Measurements from ENCODE around the gene S100A7A.

Gene S100A7A

DNA sequence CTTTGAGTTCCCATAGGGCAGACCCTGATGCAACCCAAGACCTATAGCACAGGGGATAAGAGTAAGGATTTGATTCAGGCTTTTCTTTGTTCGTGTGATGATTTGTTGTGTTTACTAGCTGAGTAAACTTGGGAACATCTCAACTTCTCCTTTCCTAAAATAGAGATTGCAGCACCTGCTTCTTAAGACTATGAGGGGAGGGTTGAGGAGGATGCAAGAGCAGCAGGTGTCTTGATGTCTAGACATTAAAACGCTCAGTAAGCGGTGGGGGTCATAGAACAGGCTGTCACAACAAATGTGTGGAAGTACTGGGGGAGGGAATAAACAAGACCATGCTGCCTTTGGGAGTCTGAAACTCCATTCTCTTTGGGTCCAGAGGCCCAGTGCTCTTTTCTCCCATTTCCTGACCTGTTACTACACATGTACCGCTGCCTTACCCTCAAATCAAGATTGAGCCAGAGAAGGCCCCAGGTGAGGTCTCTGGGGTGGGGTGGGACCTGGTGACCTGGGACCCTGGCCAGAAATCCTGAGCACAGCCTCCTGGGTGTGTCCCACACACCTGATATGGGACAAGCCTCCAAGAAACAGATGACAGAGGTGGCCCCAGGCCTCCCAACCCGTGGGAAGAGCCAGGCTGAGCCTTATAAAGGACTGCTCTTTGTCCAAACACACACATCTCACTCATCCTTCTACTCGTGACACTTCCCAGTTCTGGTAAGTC lies at the start of gene S100A7A:
Gene S100A7A (plus strand): TSS at position 671 of the 721 bp plus-strand sequence. CDS start 1,563 bp downstream, outside the sequence.
- no peaks in the 10 kb centered on the region for H3K36me3 Mint-ChIP-seq
- H3K4me3 Mint-ChIP-seq: no peak within 1 kb of the TSS
- no peaks in the 10 kb centered on the region for H3K9me3 Mint-ChIP-seq
- no peaks in the 10 kb centered on the region for H3K4me1 Mint-ChIP-seq
- no peak within 1 kb of the TSS for H3K27ac Mint-ChIP-seq
- H3K27me3 Mint-ChIP-seq: peaks cover 20% of the 10 kb centered on the region

DNA sequence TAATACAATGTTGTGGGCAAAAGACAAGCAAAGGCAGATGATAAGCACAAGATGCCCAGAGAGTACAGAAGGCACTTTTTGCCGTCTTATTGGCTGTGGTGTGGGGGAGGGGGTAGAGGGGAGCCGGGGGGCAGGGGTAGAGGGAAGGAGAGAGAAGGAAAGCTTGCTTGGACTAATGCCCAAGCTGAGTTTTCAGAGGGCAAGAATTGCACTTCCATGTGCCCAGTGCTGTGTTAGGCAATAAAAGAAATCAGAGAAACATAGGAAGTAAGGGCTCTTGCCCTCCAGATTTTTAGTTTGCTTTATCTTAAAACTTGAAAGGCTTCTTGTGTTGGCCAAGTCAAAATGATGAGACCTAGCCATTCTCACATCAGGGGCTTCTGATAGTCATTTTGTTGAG lies 49.2 kb upstream of the S100A7A start:
- H3K36me3 Mint-ChIP-seq: no peaks in the 10 kb centered on the region
- no peaks in the 10 kb centered on the region for H3K9me3 Mint-ChIP-seq
- peaks cover 2% of the 10 kb centered on the region for H3K27me3 Mint-ChIP-seq
- H3K27ac Mint-ChIP-seq: no peak overlapping the region
- no peak overlapping the region for H3K4me3 Mint-ChIP-seq
- H3K4me1 Mint-ChIP-seq: no peaks in the 10 kb centered on the region

DNA sequence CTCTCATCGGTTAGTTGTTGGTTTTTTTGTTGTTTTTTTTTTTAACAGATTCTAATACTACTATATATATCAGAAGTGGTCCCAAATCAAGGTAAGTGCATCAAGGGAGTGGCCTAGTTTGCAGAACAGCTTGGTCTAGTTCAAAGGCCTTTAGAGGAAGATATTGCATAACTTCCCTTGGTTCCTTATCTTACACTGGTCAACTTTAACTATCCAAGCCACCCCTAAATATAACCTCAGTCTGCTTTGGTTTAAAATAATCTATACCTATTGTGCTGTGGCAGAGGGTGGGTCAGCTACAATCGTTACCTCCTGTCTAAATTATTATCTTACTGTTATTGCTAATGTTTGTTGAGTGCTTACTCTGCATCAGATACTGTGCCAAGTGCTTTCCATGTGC lies 47.8 kb upstream of the S100A7A start:
- H3K9me3 Mint-ChIP-seq: no peaks in the 10 kb centered on the region
- no peaks in the 10 kb centered on the region for H3K4me1 Mint-ChIP-seq
- H3K36me3 Mint-ChIP-seq: no peaks in the 10 kb centered on the region
- peaks cover 5% of the 10 kb centered on the region for H3K27me3 Mint-ChIP-seq
- H3K4me3 Mint-ChIP-seq: no peak overlapping the region
- no peak overlapping the region for H3K27ac Mint-ChIP-seq

DNA sequence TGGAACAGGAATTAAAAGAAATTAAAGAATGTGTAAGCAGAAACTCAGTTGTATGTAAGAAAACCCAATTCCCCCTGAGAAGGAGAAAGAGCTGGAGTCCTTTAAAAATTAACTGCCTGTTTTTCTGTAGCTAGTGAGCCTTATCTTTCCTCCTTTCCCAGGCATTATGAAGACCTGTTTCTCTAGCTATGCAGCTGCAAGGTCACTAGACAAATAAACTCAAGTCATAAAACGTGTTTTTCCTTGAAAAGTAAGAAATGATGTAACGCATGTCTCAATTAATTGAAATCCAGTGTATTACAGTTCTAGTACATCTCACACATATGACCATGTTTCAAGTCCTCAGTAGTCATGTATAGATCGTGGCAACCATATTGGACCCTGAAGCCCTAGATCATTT lies 46.2 kb upstream of the S100A7A start:
- Mint-ChIP-seq H3K4me3 (no peak overlapping the region), H3K27ac (no peak overlapping the region), H3K36me3 (no peaks in the 10 kb centered on the region), H3K27me3 (peaks cover 5% of the 10 kb centered on the region), H3K4me1 (no peaks in the 10 kb centered on the region), H3K9me3 (no peaks in the 10 kb centered on the region)

DNA sequence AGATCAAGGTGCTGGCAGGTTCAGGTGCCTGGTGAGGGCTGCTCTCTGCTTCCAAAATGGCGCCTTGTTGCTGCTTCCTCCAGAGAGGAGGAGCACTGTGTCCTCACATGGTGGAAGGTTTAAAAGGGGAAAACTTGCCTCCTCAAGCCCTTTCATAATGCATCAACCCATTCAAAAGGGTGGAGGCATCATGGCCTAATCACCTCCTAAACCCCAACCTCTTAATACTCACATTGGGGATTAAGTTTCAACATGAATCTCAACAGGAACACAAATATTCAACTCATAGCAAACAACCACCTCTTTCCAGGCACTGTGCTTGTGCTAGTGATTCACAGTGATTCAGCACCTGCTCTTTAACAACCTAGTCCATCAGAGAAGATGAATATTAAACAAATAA lies 45.1 kb upstream of the S100A7A start:
- no peak overlapping the region for H3K27ac Mint-ChIP-seq
- peaks cover 5% of the 10 kb centered on the region for H3K27me3 Mint-ChIP-seq
- no peaks in the 10 kb centered on the region for H3K36me3 Mint-ChIP-seq
- H3K4me3 Mint-ChIP-seq: no peak overlapping the region
- no peaks in the 10 kb centered on the region for H3K4me1 Mint-ChIP-seq
- H3K9me3 Mint-ChIP-seq: no peaks in the 10 kb centered on the region

DNA sequence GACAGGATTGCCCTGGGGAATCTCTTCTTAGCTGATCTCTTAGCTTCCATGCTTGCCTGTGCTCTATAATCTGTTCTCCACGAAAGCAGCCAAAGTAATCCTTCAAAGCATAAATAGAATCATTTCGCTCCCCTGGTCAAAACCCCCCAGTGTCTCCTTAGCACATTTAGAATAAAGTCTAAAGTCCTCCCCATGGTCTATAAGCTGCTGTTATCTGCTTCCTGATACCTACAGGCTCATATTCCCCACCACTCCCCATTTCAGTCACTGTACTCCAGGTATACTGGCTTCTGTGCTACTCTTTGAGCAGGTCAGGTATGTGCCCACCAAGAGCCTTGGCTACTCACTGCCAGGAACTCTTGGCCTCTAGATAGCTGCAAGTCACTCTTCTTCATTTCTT lies 43.7 kb upstream of the S100A7A start:
- no peak overlapping the region for H3K4me3 Mint-ChIP-seq
- H3K36me3 Mint-ChIP-seq: no peaks in the 10 kb centered on the region
- no peak overlapping the region for H3K27ac Mint-ChIP-seq
- H3K9me3 Mint-ChIP-seq: no peaks in the 10 kb centered on the region
- H3K4me1 Mint-ChIP-seq: no peaks in the 10 kb centered on the region
- H3K27me3 Mint-ChIP-seq: peaks cover 12% of the 10 kb centered on the region

DNA sequence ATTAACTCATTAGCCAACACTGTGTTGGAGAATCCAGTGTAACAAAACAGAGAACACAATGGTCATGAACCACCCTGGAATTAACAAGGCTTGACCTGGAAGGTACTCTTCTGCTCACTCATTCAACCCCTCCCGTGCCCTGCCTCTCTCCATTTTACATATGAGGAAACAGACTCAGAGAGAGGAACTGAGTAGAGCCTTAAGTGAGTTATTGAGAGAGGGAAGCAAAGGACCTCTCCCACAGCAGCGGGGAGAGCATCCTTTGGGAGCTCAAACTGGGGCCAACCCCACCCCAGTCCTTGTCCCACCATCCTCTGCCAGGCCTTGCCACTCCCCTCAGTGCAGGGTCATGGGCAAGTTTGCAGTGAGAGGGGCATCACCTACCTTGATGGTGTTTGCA lies 42.2 kb upstream of the S100A7A start:
- Mint-ChIP-seq H3K36me3 (no peaks in the 10 kb centered on the region), H3K4me3 (no peak overlapping the region), H3K27me3 (peaks cover 17% of the 10 kb centered on the region), H3K27ac (no peak overlapping the region), H3K4me1 (no peaks in the 10 kb centered on the region), H3K9me3 (no peaks in the 10 kb centered on the region)

DNA sequence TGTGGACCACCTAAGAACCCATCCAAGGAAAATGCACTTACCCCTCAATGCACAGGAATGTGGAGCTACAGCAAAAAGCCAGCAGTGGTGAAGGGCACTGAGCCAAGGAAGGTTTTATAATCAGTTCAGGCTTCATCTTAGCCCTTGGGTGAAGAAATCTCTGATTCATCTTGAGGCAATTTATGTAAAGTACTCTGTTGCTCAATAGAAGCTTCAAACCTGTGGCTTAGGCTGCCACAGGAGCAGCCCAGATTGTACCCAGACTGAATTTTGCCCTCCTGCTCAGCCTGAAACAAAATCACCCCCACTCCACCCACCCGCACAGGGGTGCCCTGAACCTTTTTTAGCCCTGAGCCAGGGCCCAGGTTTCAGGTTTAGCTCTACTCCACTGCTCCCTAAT lies 40.8 kb upstream of the S100A7A start, which contains the start of gene S100A12:
Gene S100A12 (minus strand): TSS at position 111 of the 400 bp plus-strand sequence. CDS start 1,029 bp downstream, outside the sequence.
- H3K4me3 Mint-ChIP-seq: no peak within 1 kb of the TSS

DNA sequence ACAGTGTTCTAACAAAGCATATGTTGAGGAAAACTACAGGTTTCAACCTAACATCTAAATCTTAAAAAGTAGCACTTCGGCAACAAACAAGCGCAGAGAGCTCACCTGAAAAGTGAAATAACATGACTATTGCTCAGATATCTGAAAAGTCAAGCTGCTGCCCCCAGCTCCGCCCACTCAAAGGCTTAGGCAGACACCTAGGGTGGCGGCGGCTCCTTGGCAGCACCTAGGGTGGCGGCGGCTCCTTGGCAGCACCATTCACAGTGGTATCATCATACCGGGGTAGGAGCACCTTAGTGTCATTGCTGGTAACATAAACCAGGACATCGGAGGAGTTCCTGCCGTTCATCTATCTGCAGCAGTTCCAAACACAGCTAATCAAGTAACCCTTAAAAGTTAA lies 36.7 kb upstream of the S100A7A start:
- Mint-ChIP-seq H3K27me3 (peaks cover 27% of the 10 kb centered on the region), H3K36me3 (peaks cover 2% of the 10 kb centered on the region), H3K4me3 (no peak overlapping the region), H3K4me1 (no peaks in the 10 kb centered on the region), H3K9me3 (peaks cover 18% of the 10 kb centered on the region), H3K27ac (no peak overlapping the region)

More for the DNA sequence above, 40.8 kb upstream of the S100A7A start, which contains the start of gene S100A12:
- no peaks in the 10 kb centered on the region for H3K36me3 Mint-ChIP-seq
- no peak within 1 kb of the TSS for H3K27ac Mint-ChIP-seq
- no peaks in the 10 kb centered on the region for H3K9me3 Mint-ChIP-seq
- H3K4me1 Mint-ChIP-seq: no peaks in the 10 kb centered on the region
- H3K27me3 Mint-ChIP-seq: peaks cover 17% of the 10 kb centered on the region

DNA sequence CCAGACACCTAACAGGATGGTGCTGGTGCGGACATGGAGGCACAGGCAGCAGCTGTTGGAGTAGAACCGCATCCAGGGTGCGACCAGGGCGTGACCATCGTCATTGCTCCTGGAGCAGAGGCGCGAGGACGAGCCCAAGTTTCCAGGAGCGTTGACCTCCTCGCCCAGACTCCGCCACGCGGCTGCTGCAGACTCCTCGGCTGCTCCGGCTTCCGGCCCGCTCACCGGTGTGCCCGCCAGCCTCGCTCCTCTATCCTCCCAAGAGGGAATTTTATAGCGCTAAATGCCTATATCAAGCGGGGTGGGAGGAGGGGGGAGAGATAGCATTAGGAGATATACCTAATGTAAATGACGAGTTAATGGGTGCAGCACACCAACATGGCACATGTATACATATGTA lies 35.6 kb upstream of the S100A7A start:
- peaks cover 18% of the 10 kb centered on the region for H3K9me3 Mint-ChIP-seq
- H3K27me3 Mint-ChIP-seq: peaks cover 27% of the 10 kb centered on the region
- H3K4me3 Mint-ChIP-seq: no peak overlapping the region
- peaks cover 2% of the 10 kb centered on the region for H3K36me3 Mint-ChIP-seq
- H3K4me1 Mint-ChIP-seq: no peaks in the 10 kb centered on the region
- H3K27ac Mint-ChIP-seq: no peak overlapping the region

DNA sequence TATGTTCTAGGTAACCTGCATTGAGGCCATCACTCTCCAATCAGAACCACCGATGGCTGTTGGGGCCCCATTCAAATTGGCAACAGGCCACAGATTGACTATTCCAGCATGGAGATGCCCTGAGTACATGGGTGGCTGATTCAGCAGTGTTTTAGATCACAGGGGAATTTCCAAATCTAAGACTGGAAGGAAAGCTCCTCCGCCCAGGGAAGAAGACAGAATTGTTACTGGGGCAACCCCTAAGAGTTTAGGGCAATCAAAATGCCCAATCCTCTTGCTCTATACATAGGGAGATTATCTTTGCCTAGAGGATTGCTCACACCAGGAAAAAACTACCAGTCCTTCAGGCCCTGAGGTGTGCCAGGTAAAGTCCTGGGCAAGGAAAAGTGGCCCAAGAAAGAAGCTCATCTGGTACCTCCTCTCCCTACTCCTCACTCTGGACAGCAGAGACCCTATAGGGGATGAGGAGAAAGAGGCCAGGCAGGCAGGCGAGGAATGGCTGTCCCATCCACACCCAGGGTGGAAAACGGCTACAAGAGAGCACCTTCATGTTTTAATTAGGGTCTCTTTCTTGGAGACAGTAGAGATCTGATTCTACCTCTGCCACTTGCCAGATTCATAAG lies 31.3 kb upstream of the S100A7A start:
- Mint-ChIP-seq H3K9me3 (peaks cover 18% of the 10 kb centered on the region), H3K27me3 (peaks cover 15% of the 10 kb centered on the region), H3K36me3 (peaks cover 2% of the 10 kb centered on the region), H3K4me3 (no peak overlapping the region), H3K4me1 (no peaks in the 10 kb centered on the region), H3K27ac (no peak overlapping the region)

DNA sequence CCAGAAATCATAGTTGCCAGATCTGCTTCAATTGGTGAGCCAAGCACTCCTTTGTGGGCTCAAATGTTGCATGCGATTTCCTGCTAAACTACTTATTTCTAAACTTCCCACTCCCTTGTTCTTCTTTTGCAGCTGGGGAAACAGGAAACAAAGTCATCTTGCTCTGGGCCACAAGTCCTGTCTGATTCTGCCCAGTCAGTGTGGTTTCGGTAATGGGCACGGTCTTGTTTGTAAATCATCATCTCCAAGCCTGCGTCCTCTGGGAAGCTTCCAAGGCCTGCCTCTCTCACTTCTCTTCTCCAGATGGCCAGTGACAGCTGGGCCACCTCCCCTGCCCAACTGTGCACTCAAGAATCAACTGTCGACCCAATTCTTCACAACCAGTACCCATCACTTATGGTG lies 29.8 kb upstream of the S100A7A start:
- H3K4me3 Mint-ChIP-seq: no peak overlapping the region
- H3K9me3 Mint-ChIP-seq: peaks cover 12% of the 10 kb centered on the region
- no peaks in the 10 kb centered on the region for H3K36me3 Mint-ChIP-seq
- H3K27ac Mint-ChIP-seq: peak overlapping the region; percentile 41
- H3K27me3 Mint-ChIP-seq: peaks cover 11% of the 10 kb centered on the region
- no peaks in the 10 kb centered on the region for H3K4me1 Mint-ChIP-seq

DNA sequence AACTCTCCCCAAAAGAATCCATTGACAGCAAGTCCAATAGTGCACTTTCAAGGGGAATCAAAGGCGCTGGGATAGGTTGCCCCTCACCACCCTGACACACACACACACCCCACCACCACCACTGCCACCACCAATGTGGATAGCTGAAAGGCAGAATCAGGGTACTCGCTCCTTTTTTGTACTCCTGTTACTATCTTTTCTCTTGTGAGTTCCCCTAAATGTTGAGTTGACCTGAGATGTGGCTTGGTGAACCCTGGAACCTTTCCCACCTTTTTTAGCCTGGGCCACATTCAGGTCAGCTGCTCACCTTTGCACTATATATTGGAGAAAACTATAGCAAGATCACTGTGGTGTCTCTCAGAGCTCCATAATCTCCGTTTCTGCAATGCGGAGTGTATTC lies 29.3 kb upstream of the S100A7A start:
- H3K4me3 Mint-ChIP-seq: no peak overlapping the region
- H3K36me3 Mint-ChIP-seq: no peaks in the 10 kb centered on the region
- no peak overlapping the region for H3K27ac Mint-ChIP-seq
- H3K4me1 Mint-ChIP-seq: no peaks in the 10 kb centered on the region
- peaks cover 10% of the 10 kb centered on the region for H3K27me3 Mint-ChIP-seq
- peaks cover 8% of the 10 kb centered on the region for H3K9me3 Mint-ChIP-seq

DNA sequence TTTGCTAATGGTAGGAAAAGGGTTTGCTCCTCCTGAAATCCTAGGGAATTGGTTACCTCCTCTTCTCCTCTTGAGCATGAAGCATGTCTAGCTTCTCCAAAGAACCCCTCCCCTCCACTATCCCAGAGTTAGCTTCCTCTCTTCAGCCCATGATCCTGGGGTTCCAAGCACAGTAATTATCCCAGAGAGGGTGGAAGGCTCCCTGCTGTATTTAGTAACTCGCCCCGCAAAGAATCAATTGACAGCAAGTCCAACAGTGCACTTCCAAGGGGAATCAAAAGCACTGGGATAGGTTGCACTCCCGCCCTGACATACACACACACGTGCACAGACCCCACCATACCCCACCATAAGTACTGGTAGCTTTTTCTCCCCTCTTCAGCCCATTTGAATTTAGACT lies 28.5 kb upstream of the S100A7A start:
- Mint-ChIP-seq H3K4me1 (no peaks in the 10 kb centered on the region), H3K9me3 (no peaks in the 10 kb centered on the region)

DNA sequence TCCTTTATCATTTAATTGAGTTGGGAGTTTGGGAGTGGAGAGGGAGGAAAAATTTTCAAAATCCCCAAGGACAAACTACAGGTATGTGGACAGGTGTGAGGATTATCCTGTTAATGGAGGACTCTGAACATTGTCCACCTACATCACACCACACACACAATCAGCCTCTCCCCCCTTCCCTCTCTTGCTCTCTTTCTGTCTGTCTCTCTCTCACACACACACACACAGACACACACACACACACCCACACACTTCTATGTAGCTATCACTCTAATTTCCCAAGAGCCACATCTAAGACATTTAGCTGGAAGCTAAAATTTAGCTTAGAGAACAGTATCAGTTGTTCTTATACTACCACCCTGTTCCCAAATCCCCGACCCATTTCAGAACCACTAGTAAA lies 26.9 kb upstream of the S100A7A start:
- Mint-ChIP-seq H3K36me3 (no peaks in the 10 kb centered on the region), H3K4me1 (no peaks in the 10 kb centered on the region), H3K27me3 (peaks cover 3% of the 10 kb centered on the region), H3K27ac (no peak overlapping the region), H3K9me3 (no peaks in the 10 kb centered on the region), H3K4me3 (no peak overlapping the region)

More for the DNA sequence above, 28.5 kb upstream of the S100A7A start:
- H3K4me3 Mint-ChIP-seq: no peak overlapping the region
- H3K27ac Mint-ChIP-seq: no peak overlapping the region
- peaks cover 5% of the 10 kb centered on the region for H3K27me3 Mint-ChIP-seq
- H3K36me3 Mint-ChIP-seq: no peaks in the 10 kb centered on the region
